Neural progenitor cell (in vitro differentiated cells): Measurements from ENCODE around the gene LYAR. TPM values are rescaled to one million over a fixed set of nuclear protein-coding genes. Genes with fewer than 3 reads are reported as not detected.
A peak's percentile ranks its signal among the peaks of the same experiment; 100 is the strongest.

Source experiments
- DNase-seq: peaks from one replicate; pipeline ENCODE4 v3.0.0-alpha.2; 2016; ENCODE audit warnings: low spot score
- H2AFZ ChIP-seq: fragments of 200-600 bp; sonication (generic); replicated peaks from 2 replicates; pipeline ENCODE4 v1.6.1; 2016; ENCODE audit warnings: antibody characterized with exemption
- H3F3A ChIP-seq: fragments of 200-600 bp; sonication (generic); 2 replicates; pipeline ENCODE4 v1.6.1; 2016; ENCODE audit warnings: antibody characterized with exemption, low read depth
- H3K27ac ChIP-seq: fragments of 200-600 bp; sonication (generic); 2 replicates; pipeline ENCODE4 v1.5.1; 2016; ENCODE audit warnings: mild to moderate bottlenecking
- H3K27me3 ChIP-seq: fragments of 200-600 bp; sonication (generic); 2 replicates; pipeline ENCODE4 v1.6.1; 2016; ENCODE audit warnings: mild to moderate bottlenecking, moderate library complexity
- H3K36me3 ChIP-seq: fragments of 200-600 bp; sonication (generic); 2 replicates; pipeline ENCODE4 v1.5.1; 2016
- H3K4me1 ChIP-seq: fragments of 200-600 bp; sonication (generic); 2 replicates; pipeline ENCODE4 v1.6.1; 2016; ENCODE audit warnings: mixed run types
- H3K4me2 ChIP-seq: fragments of 200-600 bp; sonication (generic); 2 replicates; pipeline ENCODE4 v1.6.1; 2016
- H3K4me3 ChIP-seq: fragments of 200-600 bp; sonication (generic); 2 replicates; pipeline ENCODE4 v1.5.1; 2016
- H3K79me2 ChIP-seq: fragments of 200-600 bp; sonication (generic); 2 replicates; pipeline ENCODE4 v1.6.1; 2016; ENCODE audit warnings: low read depth
- H3K9ac ChIP-seq: fragments of 200-600 bp; sonication (generic); 2 replicates; pipeline ENCODE4 v1.6.1; 2016
- H3K9me3 ChIP-seq: fragments of 200-600 bp; sonication (generic); 2 replicates; pipeline ENCODE4 v1.5.1; 2016; ENCODE audit warnings: low read depth
- H4K20me1 ChIP-seq: fragments of 200-600 bp; sonication (generic); 2 replicates; pipeline ENCODE4 v1.6.1; 2016; ENCODE audit warnings: low read depth
- H3K27ac Mint-ChIP-seq: 3 replicates; pipeline ENCODE4 v1.8.0; 2021; ENCODE audit warnings: mixed read lengths
- H3K27me3 Mint-ChIP-seq: 2 replicates; pipeline ENCODE4 v1.8.0; 2022; ENCODE audit warnings: low read depth, mild to moderate bottlenecking, inconsistent platforms, moderate library complexity, mixed read lengths; ENCODE audit not compliant: insufficient read depth
- H3K36me3 Mint-ChIP-seq: 3 replicates; pipeline ENCODE4 v1.8.0; 2021; ENCODE audit warnings: mixed read lengths
- H3K4me1 Mint-ChIP-seq: 3 replicates; pipeline ENCODE4 v1.8.0; 2021; ENCODE audit warnings: mixed read lengths
- H3K4me3 Mint-ChIP-seq: 3 replicates; pipeline ENCODE4 v1.8.0; 2021; ENCODE audit warnings: mild to moderate bottlenecking, moderate library complexity, mixed read lengths
- H3K9me3 Mint-ChIP-seq: 3 replicates; pipeline ENCODE4 v1.8.0; 2020; ENCODE audit warnings: mixed read lengths
- EZH2 ChIP-seq: fragments of 200-600 bp; sonication (generic); IDR thresholded peaks from 2 replicates; pipeline ENCODE4 v1.6.1; 2017; ENCODE audit warnings: antibody characterized with exemption, mild to moderate bottlenecking, moderate library complexity
- EZH2phosphoT487 ChIP-seq: fragments of 200-600 bp; sonication (generic); IDR thresholded peaks from 2 replicates; pipeline ENCODE4 v1.6.1; 2017; ENCODE audit warnings: antibody characterized with exemption
- total RNA-seq: library from RNA; depleted of rRNA; stranded (reverse); fragments of >200 nt; gene quantifications from 2 replicates; pipeline ENCODE4 v1.2.3, GENCODE V29; 2015; ENCODE audit warnings: low replicate concordance
- TF ChIP-seq, protein P1 (sequence below): fragments of 200-600 bp; sonication (generic); IDR thresholded peaks from 2 replicates; pipeline ENCODE4 v1.5.1; 2017; ENCODE audit warnings: antibody characterized with exemption, mild to moderate bottlenecking

LYAR gene
- total RNA-seq, 1 donor from 2014 or later, result 49.0 TPM

DNA sequence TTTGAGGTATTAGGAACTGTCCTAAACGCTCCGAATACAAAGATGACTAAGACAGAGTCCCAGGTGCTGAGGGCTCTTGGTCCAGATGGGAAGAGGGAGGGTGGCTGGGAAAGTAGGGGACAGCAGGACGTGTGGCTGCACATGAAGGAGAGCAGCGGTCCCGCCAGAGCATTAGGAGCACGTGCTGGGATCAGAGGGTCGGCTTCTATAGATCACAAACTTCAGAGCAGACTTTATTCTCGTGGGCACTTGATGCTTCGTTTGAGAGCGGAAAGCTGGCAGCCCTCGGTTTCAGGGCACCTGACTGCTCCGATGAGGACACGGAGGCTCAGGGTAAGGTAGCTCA, 26.2 kb upstream of the LYAR start:
- H3F3A ChIP-seq, result no peaks in the 10 kb centered on the region
- no peaks in the 10 kb centered on the region for H3K4me1 ChIP-seq
- Mint-ChIP-seq H3K27me3 (no peaks in the 10 kb centered on the region), H3K9me3 (no peaks in the 10 kb centered on the region), H3K4me3 (no peak overlapping the region), H3K4me1 (no peaks in the 10 kb centered on the region), H3K36me3 (peaks cover 4% of the 10 kb centered on the region), H3K27ac (no peak overlapping the region)
- no peaks in the 10 kb centered on the region for H3K79me2 ChIP-seq
- H3K36me3 ChIP-seq, result no peaks in the 10 kb centered on the region
- peak overlapping the region; percentile 1 for H3K27ac ChIP-seq
- no peak for DNase-seq
- peak overlapping the region; percentile 34 for H3K9ac ChIP-seq
- no peak overlapping the region for H2AFZ ChIP-seq
- no peak overlapping the region for H3K4me3 ChIP-seq
- H3K4me2 ChIP-seq, result no peak overlapping the region
- no peaks in the 10 kb centered on the region for H4K20me1 ChIP-seq
- TF ChIP-seq EZH2phosphoT487, result no peak
- no peaks in the 10 kb centered on the region for H3K27me3 ChIP-seq
- H3K9me3 ChIP-seq, result no peaks in the 10 kb centered on the region

- peak; percentile 18 for DNase-seq
- H3K4me3 ChIP-seq, result no peak overlapping the region
- no peaks in the 10 kb centered on the region for H3K27me3 Mint-ChIP-seq
- H3F3A ChIP-seq, result no peaks in the 10 kb centered on the region
- H3K4me1 ChIP-seq, result no peaks in the 10 kb centered on the region
- TF ChIP-seq, protein P1, sequence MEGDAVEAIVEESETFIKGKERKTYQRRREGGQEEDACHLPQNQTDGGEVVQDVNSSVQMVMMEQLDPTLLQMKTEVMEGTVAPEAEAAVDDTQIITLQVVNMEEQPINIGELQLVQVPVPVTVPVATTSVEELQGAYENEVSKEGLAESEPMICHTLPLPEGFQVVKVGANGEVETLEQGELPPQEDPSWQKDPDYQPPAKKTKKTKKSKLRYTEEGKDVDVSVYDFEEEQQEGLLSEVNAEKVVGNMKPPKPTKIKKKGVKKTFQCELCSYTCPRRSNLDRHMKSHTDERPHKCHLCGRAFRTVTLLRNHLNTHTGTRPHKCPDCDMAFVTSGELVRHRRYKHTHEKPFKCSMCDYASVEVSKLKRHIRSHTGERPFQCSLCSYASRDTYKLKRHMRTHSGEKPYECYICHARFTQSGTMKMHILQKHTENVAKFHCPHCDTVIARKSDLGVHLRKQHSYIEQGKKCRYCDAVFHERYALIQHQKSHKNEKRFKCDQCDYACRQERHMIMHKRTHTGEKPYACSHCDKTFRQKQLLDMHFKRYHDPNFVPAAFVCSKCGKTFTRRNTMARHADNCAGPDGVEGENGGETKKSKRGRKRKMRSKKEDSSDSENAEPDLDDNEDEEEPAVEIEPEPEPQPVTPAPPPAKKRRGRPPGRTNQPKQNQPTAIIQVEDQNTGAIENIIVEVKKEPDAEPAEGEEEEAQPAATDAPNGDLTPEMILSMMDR, result no peak
- TF ChIP-seq EZH2, result no peak
- no peak for TF ChIP-seq EZH2phosphoT487
- H3K9ac ChIP-seq, result peak overlapping the region; percentile 34
- no peaks in the 10 kb centered on the region for H3K9me3 ChIP-seq
- no peak overlapping the region for H2AFZ ChIP-seq
- H3K79me2 ChIP-seq, result no peaks in the 10 kb centered on the region
- H4K20me1 ChIP-seq, result no peaks in the 10 kb centered on the region
- no peaks in the 10 kb centered on the region for H3K4me1 Mint-ChIP-seq
- H3K36me3 Mint-ChIP-seq, result peaks cover 4% of the 10 kb centered on the region
- H3K27ac Mint-ChIP-seq, result no peak overlapping the region
- no peaks in the 10 kb centered on the region for H3K9me3 Mint-ChIP-seq
- no peaks in the 10 kb centered on the region for H3K27me3 ChIP-seq
- H3K36me3 ChIP-seq, result no peaks in the 10 kb centered on the region
- H3K4me3 Mint-ChIP-seq, result no peak overlapping the region
- no peak overlapping the region for H3K4me2 ChIP-seq
- peak overlapping the region; percentile 1 for H3K27ac ChIP-seq
Measured at GRCh38 chr4:4315461-4316149, 25.7 kb upstream of the LYAR start.

DNA sequence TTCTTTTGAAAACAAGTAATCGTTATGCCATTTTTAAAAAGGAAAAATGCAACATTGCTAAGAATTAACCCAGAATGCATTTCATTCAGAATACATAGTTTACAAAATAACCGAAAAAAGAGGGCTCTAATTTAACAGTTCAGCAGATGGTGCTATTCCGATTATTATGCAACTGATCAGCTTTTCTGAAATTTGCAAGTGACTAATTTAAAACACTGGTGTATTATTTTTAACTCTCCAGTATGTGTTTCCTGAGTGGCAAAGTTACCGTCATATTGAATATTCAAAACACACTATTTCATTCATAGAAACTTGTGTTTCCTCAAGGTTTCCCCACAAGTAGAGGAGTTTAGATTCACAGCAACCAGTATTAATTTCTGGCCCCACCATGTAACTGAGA, 21.2 kb upstream of the LYAR start:
- no peaks in the 10 kb centered on the region for H3K4me1 Mint-ChIP-seq
- Histone ChIP-seq H3K27ac (no peak overlapping the region), H3K27me3 (no peaks in the 10 kb centered on the region), H3K36me3 (no peaks in the 10 kb centered on the region), H2AFZ (no peak overlapping the region), H3K9ac (no peak overlapping the region), H3K4me3 (no peak overlapping the region), H3F3A (no peaks in the 10 kb centered on the region), H3K79me2 (no peaks in the 10 kb centered on the region), H3K4me2 (no peak overlapping the region), H4K20me1 (no peaks in the 10 kb centered on the region), H3K9me3 (no peaks in the 10 kb centered on the region), H3K4me1 (no peaks in the 10 kb centered on the region)
- peaks cover 8% of the 10 kb centered on the region for H3K36me3 Mint-ChIP-seq
- TF ChIP-seq, protein P1, result no peak
- TF ChIP-seq EZH2 (no peak), EZH2phosphoT487 (no peak)
- H3K27me3 Mint-ChIP-seq, result no peaks in the 10 kb centered on the region
- DNase-seq, result no peak
- H3K27ac Mint-ChIP-seq, result no peak overlapping the region
- H3K9me3 Mint-ChIP-seq, result no peaks in the 10 kb centered on the region
- H3K4me3 Mint-ChIP-seq, result no peak overlapping the region

GRCh38 chr4:4308800-4309441, 19.0 kb upstream of the LYAR start:
- no peak overlapping the region for H3K4me3 ChIP-seq
- no peaks in the 10 kb centered on the region for H3K36me3 ChIP-seq
- Mint-ChIP-seq H3K9me3 (no peaks in the 10 kb centered on the region), H3K4me1 (no peaks in the 10 kb centered on the region), H3K36me3 (peaks cover 8% of the 10 kb centered on the region), H3K27me3 (no peaks in the 10 kb centered on the region), H3K4me3 (no peak overlapping the region), H3K27ac (no peak overlapping the region)
- no peak for TF ChIP-seq EZH2
- TF ChIP-seq, protein P1, result no peak
- TF ChIP-seq EZH2phosphoT487, result no peak
- no peak overlapping the region for H3K9ac ChIP-seq
- H3F3A ChIP-seq, result no peaks in the 10 kb centered on the region
- H2AFZ ChIP-seq, result no peak overlapping the region
- H3K27me3 ChIP-seq, result no peaks in the 10 kb centered on the region
- H3K9me3 ChIP-seq, result no peaks in the 10 kb centered on the region
- DNase-seq, result no peak
- H3K4me2 ChIP-seq, result no peak overlapping the region
- H4K20me1 ChIP-seq, result no peaks in the 10 kb centered on the region
- H3K27ac ChIP-seq, result no peak overlapping the region
- no peaks in the 10 kb centered on the region for H3K79me2 ChIP-seq
- H3K4me1 ChIP-seq, result no peaks in the 10 kb centered on the region
